TTC549 (cell line): Measurements from ENCODE around the gene NSUN4.
A peak's percentile ranks its signal among the peaks of the same experiment; 100 is the strongest.
"Not testable (repeated sequence)": the region's sequence is repeated elsewhere in the genome, so short reads cannot be mapped to it uniquely, and the experiment has no call there.

Source experiments
- FAIRE-seq: peaks from 2 replicates; lab custom pipeline; 2012; peaks lifted over from hg19 to GRCh38; lab: Jason Lieb, UNC

The NSUN4 gene

DNA sequence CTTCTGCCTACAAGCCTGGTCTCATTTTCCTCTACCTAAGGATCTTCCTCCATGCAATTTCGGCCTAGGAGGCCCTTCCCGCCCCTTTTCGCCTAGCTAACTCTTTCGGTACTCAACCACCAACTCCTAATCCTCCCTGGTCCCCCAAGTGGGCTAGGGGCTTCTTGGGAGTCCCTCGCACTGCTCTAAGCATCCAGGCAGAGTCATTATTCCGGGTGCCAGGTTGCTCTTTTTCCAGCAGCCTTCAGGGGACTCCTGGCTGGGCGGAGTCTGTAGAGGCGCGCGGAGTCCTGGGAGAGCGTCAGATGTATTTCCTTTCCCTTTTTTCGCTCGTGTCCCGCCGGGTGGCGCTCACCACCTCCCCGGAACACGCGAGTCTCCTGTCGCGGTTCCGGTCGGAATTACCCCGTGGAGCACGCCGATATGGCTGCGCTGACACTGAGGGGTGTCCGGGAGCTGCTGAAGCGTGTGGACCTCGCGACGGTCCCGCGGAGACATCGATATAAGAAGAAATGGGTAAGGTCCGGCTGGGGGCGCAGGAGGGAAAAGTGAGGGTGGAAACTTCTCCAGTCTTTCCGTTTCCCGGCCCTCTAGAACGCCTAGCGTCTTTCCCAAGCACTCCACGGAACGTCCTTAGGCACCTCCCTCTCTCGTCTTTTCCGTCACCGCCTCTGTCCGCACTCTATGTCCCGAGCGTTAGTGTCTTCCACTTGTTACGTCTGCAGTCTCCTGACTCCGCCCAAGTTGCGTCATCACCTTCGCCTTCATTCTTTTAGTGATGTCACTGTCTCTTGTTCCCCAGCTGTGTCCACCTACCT lies at the start of gene NSUN4:
TSS of gene NSUN4 (plus strand) at position 404 of the 818 bp plus-strand sequence. CDS start at position 424, 20 bp downstream.
- no peak for FAIRE-seq

DNA sequence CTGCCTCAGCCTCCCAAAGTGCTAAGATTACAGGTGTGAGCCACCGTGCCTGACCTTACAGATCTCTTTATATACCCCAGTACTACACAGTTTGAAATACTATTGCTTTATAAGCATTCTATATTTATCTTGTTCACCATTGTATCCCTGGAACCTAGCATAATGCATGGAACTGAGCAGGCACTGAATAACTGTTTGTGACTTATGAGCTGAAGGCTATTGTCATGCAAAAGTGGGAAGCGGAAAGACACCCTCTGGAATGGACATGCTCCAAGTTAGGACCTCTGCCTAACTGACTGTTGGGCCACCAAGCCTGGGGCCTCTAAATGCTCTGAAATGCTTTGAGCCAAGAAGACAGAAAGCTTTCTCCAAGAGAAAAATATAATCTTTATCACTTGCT lies 45.3 kb upstream of the NSUN4 start:
- FAIRE-seq = no peak

DNA sequence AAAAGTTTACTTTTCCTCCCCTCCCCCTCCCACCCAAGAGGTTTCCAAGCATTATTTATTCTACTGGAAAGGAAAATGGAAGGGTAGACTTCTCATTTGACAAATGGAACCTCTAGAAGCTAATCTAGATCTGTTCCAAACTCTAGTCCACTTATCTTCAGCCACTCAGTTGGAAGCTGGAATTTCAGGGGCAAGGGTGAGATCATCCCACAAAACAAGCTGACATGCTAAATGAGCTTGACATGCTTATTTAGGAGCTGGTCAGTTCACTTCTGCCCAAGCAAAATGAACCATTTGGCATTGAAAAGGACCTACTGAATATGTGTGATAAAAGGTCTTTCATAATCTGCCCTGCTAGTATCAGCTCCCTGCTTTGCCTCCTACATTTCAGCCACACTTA lies 42.2 kb upstream of the NSUN4 start:
- no peak for FAIRE-seq

DNA sequence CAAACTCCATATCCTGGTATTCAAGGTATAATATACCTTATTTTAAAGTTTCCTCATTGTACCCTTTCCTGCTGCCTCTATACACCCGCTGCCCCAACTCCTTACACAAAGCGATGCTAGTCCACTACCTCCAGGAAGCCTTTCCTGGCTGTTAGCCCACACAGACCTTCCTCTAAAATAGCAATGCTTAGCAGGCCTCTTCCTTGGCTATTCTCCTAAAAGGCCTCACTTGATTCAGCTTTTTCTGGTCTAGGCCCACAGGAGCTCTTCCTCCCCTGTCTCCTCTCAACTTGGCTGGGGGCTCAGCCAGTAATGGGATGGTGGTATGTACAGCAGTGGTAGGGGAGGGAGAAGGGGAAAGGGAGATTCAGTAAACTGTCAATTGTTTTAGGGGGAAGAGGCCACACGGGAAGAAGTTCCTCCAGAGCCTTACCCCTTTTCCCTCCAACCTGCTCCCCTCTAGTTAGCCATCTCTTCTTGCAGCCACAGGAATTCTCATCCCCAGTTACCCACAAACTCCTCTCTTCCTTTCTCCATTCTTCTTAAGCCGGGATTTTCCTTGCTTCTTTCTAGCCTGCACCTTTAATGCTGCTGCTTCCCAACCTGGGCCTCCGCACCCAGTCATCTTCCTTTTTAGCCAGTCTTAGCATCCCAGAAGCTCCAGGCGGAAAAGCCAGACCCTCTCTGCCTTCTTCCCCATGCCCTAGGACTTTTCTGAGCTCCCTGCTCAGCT lies 39.8 kb upstream of the NSUN4 start:
- FAIRE-seq = no peak

DNA sequence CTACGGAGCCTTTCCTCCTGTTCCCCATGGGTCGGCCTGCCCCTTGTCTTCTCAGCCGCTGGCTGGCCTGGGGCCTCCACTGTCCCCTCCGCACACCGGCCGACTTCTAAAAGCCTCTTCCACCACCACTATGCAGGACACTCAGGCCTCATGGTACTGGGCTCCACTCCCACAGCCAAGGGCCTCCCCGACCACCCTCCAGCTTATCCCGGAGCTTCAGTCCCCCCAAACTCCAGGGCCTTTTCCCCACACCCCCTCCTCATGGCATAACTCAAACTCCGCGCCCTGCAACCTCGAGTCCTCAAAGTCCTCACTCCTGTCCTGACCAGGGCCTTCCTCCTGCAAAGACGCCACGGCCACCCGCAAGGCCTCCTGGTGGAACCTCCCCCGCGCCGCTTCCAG lies 39.2 kb upstream of the NSUN4 start:
- no peak for FAIRE-seq

DNA sequence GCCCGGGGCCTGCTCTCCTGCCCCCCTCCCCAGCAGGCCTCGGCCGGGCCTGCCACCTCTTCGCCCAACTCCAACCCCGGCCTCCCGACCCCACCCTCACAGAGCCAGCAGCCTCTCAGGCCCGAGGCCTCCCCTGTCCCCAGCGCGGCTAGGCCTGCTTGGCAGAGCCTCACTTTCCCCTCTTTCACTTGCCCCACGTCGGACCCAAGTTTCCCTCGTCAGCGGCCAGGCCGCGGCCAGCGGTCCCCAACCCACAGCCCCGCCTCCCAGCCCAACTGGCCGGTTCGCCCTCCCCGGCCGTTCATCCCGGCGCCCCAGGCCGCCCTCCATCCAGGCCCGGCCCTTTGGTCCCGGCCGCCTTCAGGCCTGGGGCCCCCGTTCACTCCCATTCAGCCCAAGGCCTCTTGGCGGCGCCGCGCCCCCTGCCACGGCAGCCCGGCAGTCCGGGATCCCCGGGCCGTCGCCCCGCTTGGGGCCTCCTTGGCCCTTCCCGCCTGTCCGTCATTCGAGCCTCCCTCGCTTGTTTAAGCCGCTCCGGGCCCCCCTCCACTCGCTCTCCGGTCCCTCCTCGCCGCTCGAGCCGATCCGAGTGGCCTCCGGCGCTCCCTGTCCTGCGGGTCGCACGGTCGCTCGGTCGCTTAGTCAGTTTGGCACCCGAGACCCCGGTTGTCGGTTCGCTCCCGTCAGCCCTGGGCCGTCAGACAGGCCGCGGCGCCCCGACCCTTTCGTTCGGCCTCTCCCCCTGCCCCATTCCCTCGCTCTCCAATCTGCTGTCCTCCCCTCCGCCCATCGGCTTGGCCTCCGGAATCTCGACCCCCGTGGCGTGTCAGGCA lies 38.6 kb upstream of the NSUN4 start:
- FAIRE-seq = no peak

DNA sequence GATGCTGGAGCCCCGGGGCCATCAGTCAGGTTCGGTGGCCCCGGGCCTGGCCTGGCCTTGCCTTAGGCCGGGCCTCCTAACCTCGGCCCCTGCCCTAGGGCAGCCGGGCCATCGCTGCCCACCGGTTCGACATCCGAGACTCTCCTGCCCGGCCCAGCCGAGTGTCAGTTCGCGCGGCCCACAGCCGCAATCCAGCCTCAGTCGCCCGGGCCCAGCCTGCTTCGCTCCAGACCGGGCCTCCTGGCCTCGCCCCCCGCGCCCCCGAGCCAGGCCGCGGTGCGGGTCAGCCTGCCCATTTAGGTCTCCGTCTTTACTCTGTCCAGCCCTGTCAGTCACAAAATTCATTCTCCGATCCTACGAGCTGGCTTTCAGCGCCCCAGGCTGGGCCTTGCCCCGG lies 38.0 kb upstream of the NSUN4 start:
- no peak for FAIRE-seq

DNA sequence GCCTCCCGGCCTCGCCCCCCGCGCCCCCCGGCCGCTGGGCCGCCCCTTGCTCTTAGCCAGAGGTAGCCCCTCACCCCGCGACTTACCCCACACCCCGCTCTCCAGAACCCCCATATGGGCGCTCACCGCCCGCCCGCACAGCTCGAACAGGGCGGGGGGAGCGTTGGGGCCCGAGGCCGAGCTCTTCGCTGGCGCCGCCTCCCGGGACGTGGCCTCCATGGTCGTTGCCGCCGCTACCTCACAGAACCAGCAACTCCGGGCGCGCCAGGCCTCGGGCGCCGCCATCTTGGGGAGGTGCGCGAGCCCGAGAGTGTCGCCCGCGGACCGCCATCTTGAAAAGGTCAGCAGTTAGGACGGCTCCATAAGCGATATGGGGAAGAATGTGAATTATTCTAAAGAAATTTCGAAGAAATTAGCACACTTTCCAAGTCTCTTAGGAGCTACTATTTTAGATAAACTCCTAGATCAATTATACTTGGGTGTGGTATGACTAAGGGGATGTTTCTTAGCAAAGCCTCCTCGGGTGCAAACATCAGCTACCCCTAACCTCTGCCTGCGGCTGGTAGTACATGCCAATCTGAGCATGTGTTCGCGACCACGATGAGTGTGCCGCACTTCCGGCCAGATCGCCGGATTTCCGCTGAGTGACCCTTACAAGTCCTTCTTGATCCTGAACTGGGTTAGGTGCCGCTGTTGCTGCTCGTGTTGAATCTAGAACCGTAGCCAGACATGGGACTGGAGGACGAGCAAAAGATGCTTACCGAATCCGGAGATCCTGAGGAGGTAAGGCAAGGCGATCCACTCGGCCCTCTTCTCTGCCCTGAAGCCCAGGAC lies 37.4 kb upstream of the NSUN4 start, which contains the start of the genes LRRC41 and UQCRH:
TSS of gene LRRC41 (minus strand) at position 579 of the 834 bp plus-strand sequence. CDS start at position 285, 294 bp downstream.
TSS of gene UQCRH (plus strand) at position 661 of the 834 bp plus-strand sequence. CDS start at position 730, 69 bp downstream.
- FAIRE-seq = peak; percentile 29

DNA sequence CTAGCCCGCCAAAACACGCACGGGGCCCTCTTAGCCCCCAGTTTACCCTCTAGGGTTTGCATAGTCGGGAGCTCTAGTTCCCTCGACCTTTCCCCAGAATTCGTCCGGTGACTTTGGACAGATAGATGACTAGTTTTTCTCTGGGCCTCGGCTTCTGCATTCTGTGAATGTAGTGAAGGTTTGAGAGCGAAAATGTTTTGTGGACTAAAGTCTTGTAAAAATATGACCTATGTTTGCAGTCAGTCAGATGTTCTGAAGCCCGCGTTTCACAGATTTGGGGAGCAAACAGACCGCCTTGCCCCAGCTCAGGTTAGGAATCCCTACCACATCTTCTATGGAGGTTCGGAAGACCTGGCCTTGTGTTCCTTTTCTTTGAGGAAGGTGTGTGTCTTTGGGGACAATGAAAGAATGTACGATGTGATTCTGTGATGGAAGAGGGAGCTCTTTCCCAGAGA lies 36.7 kb upstream of the NSUN4 start:
- no peak for FAIRE-seq

DNA sequence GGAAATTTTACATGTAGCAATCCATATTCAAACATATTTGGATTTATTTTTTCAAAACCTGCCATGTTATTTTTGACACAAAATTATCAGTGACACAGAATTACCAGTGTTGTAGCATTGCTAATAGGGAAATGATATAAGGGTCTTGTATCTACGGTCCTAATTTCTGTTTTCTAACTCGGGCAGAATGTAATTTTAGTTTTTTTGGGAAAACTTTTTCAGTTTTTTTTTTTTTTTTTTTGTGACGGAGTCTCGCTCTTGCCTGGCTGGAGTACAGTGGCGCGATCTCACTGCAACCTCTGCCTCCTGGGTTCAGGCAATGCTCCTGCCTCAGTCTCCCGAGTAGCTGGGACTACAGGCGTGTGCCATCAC lies 34.5 kb upstream of the NSUN4 start:
- FAIRE-seq = no peak

DNA sequence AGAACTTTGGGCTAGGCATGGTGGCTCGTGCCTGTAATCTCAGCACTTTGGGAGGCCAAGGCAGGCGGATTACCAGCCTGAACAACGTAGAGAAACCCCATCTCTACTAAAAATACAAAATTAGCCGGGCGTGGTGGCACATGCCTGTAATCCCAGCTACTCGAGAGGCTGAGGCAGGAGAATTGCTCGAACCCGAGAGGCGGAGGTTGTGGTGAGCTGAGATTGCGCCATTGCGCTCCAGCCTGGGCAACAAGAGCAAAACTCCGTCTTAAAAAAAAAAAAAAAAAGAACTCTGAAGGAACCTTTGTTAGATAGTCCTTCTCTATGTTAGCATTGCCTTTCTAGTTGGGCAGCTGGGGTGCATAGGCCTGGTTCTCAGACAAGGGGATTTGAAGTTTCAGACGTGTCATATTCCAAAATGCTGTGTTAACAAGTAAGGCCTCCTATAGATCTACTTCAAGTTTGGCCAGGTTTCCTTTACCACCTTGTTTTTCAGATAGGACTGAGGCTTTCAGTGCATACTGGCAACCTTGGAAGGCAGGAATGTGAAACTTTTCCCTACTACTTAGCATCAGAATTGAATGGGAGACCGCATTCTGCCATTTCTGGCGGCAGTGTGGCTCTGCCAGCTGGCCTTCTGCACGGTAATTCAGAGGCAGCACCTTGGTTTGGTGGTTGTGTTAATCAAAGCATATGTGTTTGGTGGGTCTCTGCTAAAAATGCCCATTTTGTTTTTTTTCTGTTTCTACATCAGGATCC lies 31.0 kb upstream of the NSUN4 start:
- FAIRE-seq = no peak

DNA sequence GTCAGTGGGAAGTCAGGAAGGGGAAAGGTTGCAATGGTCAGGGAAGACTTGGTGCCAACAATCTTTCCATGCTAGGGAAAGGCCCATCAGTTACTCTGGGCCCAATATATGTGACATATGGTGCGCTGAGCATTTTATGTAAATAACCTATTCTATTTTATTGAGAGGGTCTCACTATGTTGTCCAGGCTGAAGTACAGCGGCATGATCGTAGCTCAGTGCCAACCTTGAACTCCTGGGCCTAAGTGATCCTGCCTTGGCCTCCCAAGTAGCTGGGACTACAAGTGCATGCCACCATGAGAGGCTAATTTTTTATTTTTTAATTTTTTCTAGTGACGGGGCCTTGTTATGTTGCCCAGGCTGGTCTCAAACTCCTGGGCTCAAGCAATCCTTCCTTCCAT lies 30.3 kb upstream of the NSUN4 start:
- no peak for FAIRE-seq

DNA sequence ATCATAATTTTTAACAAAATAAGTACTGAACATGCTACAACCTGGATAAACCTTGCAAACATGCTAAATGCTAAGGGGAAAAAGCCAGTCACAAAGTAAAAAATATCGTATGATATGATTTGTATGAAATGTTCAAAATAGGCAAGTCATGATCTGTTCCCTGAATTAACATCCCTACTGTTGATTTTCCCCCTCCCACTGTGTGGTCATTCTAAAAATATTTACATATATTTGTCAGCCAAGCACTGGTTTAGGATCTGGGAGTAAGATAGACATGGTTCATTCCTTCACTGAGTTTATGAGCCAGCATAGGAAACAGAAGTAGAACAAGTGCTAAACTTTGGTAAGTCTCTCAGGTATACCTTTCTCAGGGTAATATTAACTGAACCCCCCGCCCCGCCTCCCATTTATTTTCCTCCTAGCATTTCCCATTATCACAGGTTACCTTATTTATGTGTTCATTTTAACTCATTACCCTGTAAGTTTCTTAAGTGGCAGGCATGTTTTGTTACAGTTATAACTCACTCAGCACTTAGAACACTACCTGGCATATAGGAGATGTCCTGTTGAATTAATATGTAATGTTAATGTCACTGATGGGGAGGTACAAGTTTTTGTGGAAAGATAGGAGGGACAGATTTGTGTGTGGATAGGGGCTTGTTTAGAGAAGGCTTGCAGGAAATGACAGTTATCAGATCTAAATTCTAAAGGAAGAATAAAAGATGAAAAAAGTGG lies 24.8 kb upstream of the NSUN4 start:
- no peak for FAIRE-seq

DNA sequence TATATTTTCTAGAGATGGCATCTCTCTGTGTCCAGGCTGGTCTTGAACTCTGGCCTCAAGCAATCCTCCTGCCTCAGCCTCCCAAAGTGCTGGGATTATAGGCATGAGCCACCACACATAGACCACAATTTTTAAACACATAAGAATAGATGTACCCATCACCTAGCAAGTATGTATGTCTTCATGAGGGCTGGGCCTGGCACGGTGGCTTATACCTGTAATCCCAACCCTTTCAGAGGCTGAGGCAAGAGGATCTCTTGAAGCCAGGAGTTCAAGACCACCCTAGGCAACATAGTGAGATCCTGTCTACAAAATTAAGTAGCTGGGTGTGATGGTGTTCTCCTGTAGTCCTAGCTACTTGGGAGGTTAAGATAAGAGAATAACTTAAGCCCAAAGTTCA lies 23.3 kb upstream of the NSUN4 start:
- FAIRE-seq = no peak

DNA sequence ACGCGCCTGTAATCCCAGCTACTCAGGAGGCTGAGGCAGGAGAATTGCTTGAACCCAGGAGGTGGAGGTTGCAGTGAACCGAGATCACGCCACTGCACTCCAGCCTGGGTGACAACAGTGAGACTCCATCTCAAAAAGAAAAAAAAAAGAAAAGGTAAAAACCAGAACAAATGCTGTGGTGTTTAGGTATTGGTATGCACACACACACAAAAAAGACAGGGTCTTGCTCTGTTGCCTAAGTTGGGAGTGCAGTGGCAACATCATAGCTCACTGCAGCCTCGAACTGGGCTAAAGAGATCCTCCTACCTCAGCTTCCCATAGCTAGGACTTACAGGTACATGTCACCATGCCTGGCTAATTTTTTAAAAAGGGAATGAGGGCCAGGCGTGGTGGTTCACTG lies 21.3 kb upstream of the NSUN4 start:
- FAIRE-seq = not testable (repeated sequence)

DNA sequence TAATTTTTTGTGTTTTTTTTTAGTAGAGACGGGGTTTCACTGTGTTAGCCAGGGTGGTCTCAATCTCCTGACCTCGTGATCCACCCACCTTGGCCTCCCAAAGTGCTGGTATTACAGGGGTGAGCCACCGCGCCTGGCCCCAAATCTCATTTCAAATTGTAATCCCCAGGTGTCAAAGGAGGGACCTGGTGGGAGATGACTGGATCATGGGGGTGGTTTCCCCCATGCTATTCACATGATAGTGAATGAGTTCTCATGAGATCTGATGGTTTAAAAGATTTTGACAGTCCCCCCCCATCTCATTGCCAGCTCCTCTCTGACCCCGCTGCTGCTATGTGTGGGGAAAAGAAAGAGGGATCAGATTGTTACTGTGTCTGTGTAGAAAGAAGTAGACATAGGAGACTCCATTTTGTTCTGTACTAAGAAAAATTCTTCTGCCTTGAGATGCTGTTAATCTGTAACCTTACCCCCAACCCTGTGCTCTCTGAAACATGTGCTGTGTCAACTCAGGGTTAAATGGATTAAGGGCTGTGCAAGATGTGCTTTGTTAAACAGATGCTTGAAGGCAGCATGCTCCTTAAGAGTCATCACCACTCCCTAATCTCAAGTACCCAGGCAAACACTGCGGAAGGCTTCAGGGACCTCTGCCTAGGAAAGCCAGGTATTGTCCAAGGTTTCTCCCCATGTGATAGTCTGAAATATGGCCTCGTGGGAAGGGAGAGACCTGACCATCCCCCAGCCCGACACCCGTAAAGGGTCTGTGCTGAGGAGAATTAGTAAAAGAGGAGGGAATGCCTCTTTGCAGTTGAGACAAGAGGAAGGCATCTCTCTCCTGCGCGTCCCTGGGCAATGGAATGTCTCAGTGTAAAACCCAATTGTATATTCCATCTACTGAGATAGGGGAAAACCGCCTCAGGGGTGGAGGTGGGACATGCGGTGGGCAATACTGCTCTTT lies 20.4 kb upstream of the NSUN4 start:
- not testable (repeated sequence) for FAIRE-seq

DNA sequence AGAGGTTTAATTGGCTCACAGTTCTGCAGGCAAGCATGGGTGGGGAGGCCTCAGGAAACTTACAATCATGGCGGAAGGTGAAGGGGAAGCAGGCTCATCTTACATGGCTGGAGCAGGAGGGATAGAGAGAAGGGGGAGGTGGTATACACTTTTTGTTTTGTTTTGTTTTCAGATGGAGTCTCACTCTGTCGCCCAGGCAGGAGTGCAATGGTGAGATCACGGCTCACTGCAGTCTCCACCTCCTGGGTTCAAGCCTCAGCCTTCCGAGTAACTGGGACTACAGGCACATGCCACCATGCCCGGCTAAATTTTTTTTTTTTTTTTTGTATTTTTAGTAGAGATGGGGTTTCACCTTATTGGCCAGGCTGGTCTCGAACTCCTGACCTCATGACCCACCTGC lies 18.4 kb upstream of the NSUN4 start:
- FAIRE-seq = not testable (repeated sequence)

DNA sequence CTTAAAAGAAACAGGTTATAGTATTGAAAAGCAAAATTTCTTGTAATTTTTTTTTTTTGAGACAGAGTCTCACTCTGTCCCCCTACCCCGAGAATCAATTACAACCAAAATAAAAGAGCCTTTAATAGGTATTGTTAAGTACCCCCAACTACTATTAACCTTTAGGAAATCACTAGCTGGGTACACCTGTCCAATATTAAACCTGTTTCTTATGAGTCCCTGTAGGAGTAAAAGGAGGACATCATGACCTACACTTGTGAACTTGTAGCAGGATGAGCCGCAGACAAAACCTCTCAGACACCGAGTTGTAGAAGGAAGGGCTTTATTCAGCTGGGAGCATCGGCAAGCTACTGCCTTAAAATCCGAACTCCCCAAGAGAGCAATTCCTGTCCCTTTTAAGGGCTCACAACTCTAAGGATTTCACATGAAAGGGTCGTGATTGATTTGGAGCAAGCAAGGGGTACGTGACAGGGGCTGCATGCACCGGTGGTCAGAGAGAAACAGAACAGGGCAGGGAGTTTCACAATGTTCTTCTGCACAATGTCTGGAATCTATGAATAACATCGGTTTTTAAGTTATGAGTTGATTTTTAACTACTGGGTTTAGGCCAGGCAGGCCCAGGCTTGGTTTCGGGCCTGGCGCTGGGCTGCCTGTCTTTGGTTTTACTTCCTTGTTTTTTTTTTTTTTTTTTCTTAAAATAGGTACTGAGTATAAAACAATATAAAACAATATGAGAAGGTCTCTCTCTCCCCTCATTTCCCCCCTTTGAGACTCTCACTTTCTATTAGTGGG lies 15.1 kb upstream of the NSUN4 start:
- FAIRE-seq = not testable (repeated sequence)
